K562 (cell line): ENCODE measurements around the gene HSPB8. TPM values are rescaled to one million over a fixed set of nuclear protein-coding genes. Genes with fewer than 3 reads are reported as not detected.

Source experiments
- ATAC-seq: fragments of 200-7000 bp; cut with Tn5 transposase; 3 replicates; pipeline ENCODE4 v1.9.1; 2020; ENCODE audit warnings: moderate library complexity
- BruUV-seq: library from RNA; stranded (reverse); fragments of 400-500 nt; replicated peaks from 2 replicates; lab custom pipeline; 2021; lab: Mats Ljungman, UMichigan
- CTCF ChIA-PET: fragments of 300-600 bp; formaldehyde crosslinking; extraction: SDS; loops from one replicate; lab custom pipeline; 2021; ENCODE audit warnings: low intra/inter-chr PET ratio; lab: Yijun Ruan, JAX
- POLR2A ChIA-PET: fragments of 300-600, 350-650 bp; sonication (Branson Sonifier 250); formaldehyde crosslinking; extraction: SDS; loops from one replicate; lab custom pipeline; 2021; ENCODE audit warnings: antibody characterized with exemption, inconsistent platforms; lab: Yijun Ruan, JAX
- DNase-seq, 4 experiments: peaks; one replicate each; pipeline versions ENCODE4 v3.0.0 to v3.0.0-alpha.2; 2011 to 2018; ENCODE audit warnings: low spot score in 3 of 4, mixed read lengths in 3 of 4; ENCODE audit errors: extremely low read depth in 1 of 4
- FAIRE-seq: peaks from 2 replicates; lab custom pipeline; 2011; peaks lifted over from hg19 to GRCh38; lab: Jason Lieb, UNC
- H2AFZ ChIP-seq: 2 replicates; pipeline ENCODE4 v1.6.0; 2011; ENCODE audit warnings: low read depth, low read length, control low read depth, inconsistent platforms
- H3K27ac ChIP-seq: fragments of 200-600 bp; 3 replicates; pipeline ENCODE4 v1.8.0; 2011; ENCODE audit warnings: low read depth, mild to moderate bottlenecking, control low read depth, inconsistent platforms, low read length, moderate library complexity, mixed read lengths; ENCODE audit errors: extremely low read depth
- H3K27me3 ChIP-seq, 2 experiments: fragments of 300-600 bp in 1 of 2; 2 replicates in 1 of 2; 3 replicates in 1 of 2; pipeline versions ENCODE4 v1.6.0 to v1.8.0; 2011; ENCODE audit warnings: inconsistent platforms in 2 of 2, low read length in 2 of 2, mild to moderate bottlenecking in 1 of 2, mixed read lengths in 1 of 2, moderate library complexity in 1 of 2; ENCODE audit not compliant: control insufficient read depth in 2 of 2, insufficient read depth in 2 of 2
- H3K36me3 ChIP-seq: fragments of 300-600 bp; 3 replicates; pipeline ENCODE4 v1.8.0; 2011; ENCODE audit warnings: mild to moderate bottlenecking, low read length, inconsistent platforms; ENCODE audit not compliant: control insufficient read depth, insufficient read depth
- H3K4me1 ChIP-seq, 2 experiments: fragments of 200-600 bp in 1 of 2; replicated peaks in 1 of 2; 2 replicates in 1 of 2; 3 replicates in 1 of 2; pipeline versions ENCODE4 v1.5.1 to v1.8.0; 2011; ENCODE audit warnings: inconsistent platforms in 2 of 2, low read length in 2 of 2, mild to moderate bottlenecking in 1 of 2, mixed read lengths in 1 of 2, moderate library complexity in 1 of 2; ENCODE audit not compliant: control insufficient read depth in 2 of 2, insufficient read depth in 2 of 2
- H3K4me2 ChIP-seq: 2 replicates; pipeline ENCODE4 v1.6.1; 2011; ENCODE audit warnings: low read length, control low read depth, inconsistent platforms, mixed read lengths; ENCODE audit not compliant: insufficient read depth
- H3K4me3 ChIP-seq: fragments of 200-600 bp; sonication (generic), shearing (Covaris generic); 2 replicates; pipeline ENCODE4 v1.5.1; 2016; ENCODE audit warnings: control low read depth, inconsistent platforms
- H3K79me2 ChIP-seq: fragments of 200-600 bp; 3 replicates; pipeline ENCODE4 v1.8.0; 2011; ENCODE audit warnings: low read length, inconsistent platforms; ENCODE audit not compliant: control insufficient read depth, insufficient read depth
- H3K9ac ChIP-seq, 2 experiments: 2 replicates each; pipeline versions ENCODE4 v1.6.0 to v1.6.1; 2011; ENCODE audit warnings: low read depth in 2 of 2, low read length in 2 of 2, control low read depth in 1 of 2, inconsistent platforms in 1 of 2, mild to moderate bottlenecking in 1 of 2, mixed read lengths in 1 of 2; ENCODE audit not compliant: insufficient read depth in 1 of 2
- H3K9me1 ChIP-seq: one replicate; pipeline ENCODE4 v1.6.0; 2011; ENCODE audit warnings: inconsistent platforms, mild to moderate bottlenecking, low read length, moderate library complexity; ENCODE audit not compliant: control insufficient read depth, insufficient read depth
- H3K9me3 ChIP-seq: replicated peaks from 2 replicates; pipeline ENCODE4 v1.5.1; 2011; ENCODE audit warnings: low read depth, low read length, inconsistent platforms; ENCODE audit not compliant: control insufficient read depth, insufficient read depth
- H4K20me1 ChIP-seq: replicated peaks from 2 replicates; pipeline ENCODE4 v1.6.1; 2011; ENCODE audit warnings: low read length, inconsistent platforms, mixed read lengths; ENCODE audit not compliant: control insufficient read depth, insufficient read depth
- ARID1B ChIP-seq: fragments of 450-650 bp; IDR thresholded peaks from 2 replicates; pipeline ENCODE4 v1.6.1; 2016; ENCODE audit warnings: antibody characterized with exemption, mild to moderate bottlenecking, inconsistent platforms
- ATF3 ChIP-seq, 2 experiments: fragments of 450-650 bp in 1 of 2; sonication (generic) in 1 of 2; formaldehyde crosslinking in 1 of 2; IDR thresholded peaks in 1 of 2; conservative IDR thresholded peaks in 1 of 2; 2 replicates each; pipeline versions ENCODE4 v1.6.1 to v1.8.1; 2016 to 2023; ENCODE audit warnings: mild to moderate bottlenecking in 2 of 2, moderate library complexity in 2 of 2, inconsistent platforms in 1 of 2, missing genetic modification reagents in 1 of 2
- JUND ChIP-seq, 2 experiments: IDR thresholded peaks; 2 replicates in 1 of 2; 3 replicates in 1 of 2; pipeline ENCODE4 v1.6.1; 2011; ENCODE audit warnings: borderline replicate concordance in 2 of 2, low read depth in 2 of 2, low read length in 2 of 2, improper control_type of control experiment in 1 of 2, missing biosample characterization in 1 of 2, missing genetic modification characterization in 1 of 2, missing genetic modification reagents in 1 of 2
- MEIS2 ChIP-seq: fragments of 450-650 bp; IDR thresholded peaks from 2 replicates; pipeline ENCODE4 v1.6.1; 2014; ENCODE audit warnings: mild to moderate bottlenecking; ENCODE audit not compliant: partially characterized antibody
- PBX2 ChIP-seq, 2 experiments: IDR thresholded peaks in 1 of 2; conservative IDR thresholded peaks in 1 of 2; 2 replicates each; pipeline ENCODE4 v1.6.1; 2016; ENCODE audit warnings: low read depth in 2 of 2, mild to moderate bottlenecking in 1 of 2, missing compliant biosample characterization in 1 of 2, missing genetic modification characterization in 1 of 2, moderate library complexity in 1 of 2
- PKNOX1 ChIP-seq: fragments of 450-650 bp; IDR thresholded peaks from 2 replicates; pipeline ENCODE4 v1.6.1; 2016
- RBFOX2 ChIP-seq: fragments of 200-400 bp; formaldehyde crosslinking; IDR thresholded peaks from 2 replicates; pipeline ENCODE4 v1.6.1; 2017; ENCODE audit warnings: low read depth, mild to moderate bottlenecking, low read length, moderate library complexity
- WGBS: fragments of 100-300 bp; shearing (Covaris generic); methylation state at CpG from one replicate; pipeline ENCODE4 v1.1.6; 2016; ENCODE audit warnings: low coverage, mixed read lengths; ENCODE audit not compliant: insufficient coverage; ENCODE audit errors: missing lambda C conversion rate; 5-methylcytosine and 5-hydroxymethylcytosine counted together
- in situ Hi-C: fragments of 300-500 bp; cut with MboI; formaldehyde crosslinking; loops from 4 replicates; pipeline ENCODE4 v1.15.0; 2018; ENCODE audit warnings: inconsistent platforms, mixed read lengths
- intact Hi-C: fragments of 100-400 bp; cut with micrococcal nuclease; formaldehyde crosslinking; loops from 2 replicates; pipeline ENCODE4 v1.14.2; 2022
- polyA plus RNA-seq, 8 experiments: library from polyadenylated mRNA; depleted of rRNA in 4 of 8; stranded (reverse) in 5 of 8; unstranded in 3 of 8; fragments of >200 nt; fragmentation: Nextera tagmentation in 2 of 8; fragmentation: Illumina TruSeq in 1 of 8; extraction: Ambion mirVana in 2 of 8; extraction: Trizol in 1 of 8; gene quantifications; 2 replicates each; pipeline versions ENCODE4 v1.2.1 to v1.2.3, GENCODE V29; 2011 to 2014; ENCODE audit warnings: inconsistent platforms in 1 of 8, missing spikeins in 1 of 8
- total RNA-seq, 7 experiments: library from RNA; depleted of rRNA in 6 of 7; stranded (reverse); fragments of >200 nt in 6 of 7; fragmentation: Illumina TruSeq in 2 of 7; extraction: Trizol in 2 of 7; gene quantifications; 2 replicates each; pipeline versions ENCODE4 v1.2.1 to v1.2.3, GENCODE V29; 2011 to 2021; ENCODE audit warnings: low replicate concordance in 1 of 7

HSPB8 gene
- total and polyA plus RNA-seq, 9 of the 15 experiments (the other 6 are each of a cell fraction or from before 2014, with no cell fraction given), result 0.13 TPM; not detected in 8

GRCh38 chr12:119179335-119180021 lies 747 bp downstream of the HSPB8 start:
- Histone ChIP-seq H3K36me3 (no peaks in the 10 kb centered on the region), H3K79me2 (no peaks in the 10 kb centered on the region), H4K20me1 (no peaks in the 10 kb centered on the region), H3K9me3 (no peaks in the 10 kb centered on the region), H3K4me1 (peaks cover 0 to 12% of the 10 kb centered on the region in 2 experiments; a peak in 1 of 5 replicates), H3K27me3 (peaks cover 0 to 29% of the 10 kb centered on the region in 2 experiments; a peak in 3 of 5 replicates), H3K27ac (no peak overlapping the region), H2AFZ (no peak overlapping the region), H3K4me2 (no peak overlapping the region), H3K4me3 (no peak overlapping the region), H3K9me1 (no peaks in the 10 kb centered on the region), H3K9ac (no peak overlapping the region)
- BruUV-seq, result no TSS peak
- POLR2A ChIA-PET, result interaction anchor here (1.1 kb wide), 1 partner anchor 10 kb away, joined by 3 read pairs; no protein-coding TSS in a partner anchor
- ATAC-seq (no peak), FAIRE-seq (no peak), DNase-seq (peak in 2 of 4 experiments; percentile 33 to 42)
- CTCF ChIA-PET, result no interaction called here
- TF ChIP-seq MEIS2 (peak; percentile 55), PKNOX1 (peak; percentile 40; the same call in 1 of the 2 replicates), RBFOX2 (no peak), ATF3 (IDR thresholded peaks at IDR 0.05) (0 out of 2 replicates have a peak, but pooled peaks have one; percentile 16), ATF3 (CRISPR knock-in tag; conservative IDR thresholded peaks at IDR 0.05) (no peak), PBX2 (CRISPR knock-in tag; IDR thresholded peaks at IDR 0.05; ENCODE audit: low read depth) (no peak), PBX2 (tag; conservative IDR thresholded peaks at IDR 0.05; ENCODE audit: low read depth) (peak; percentile 42; the same call in 1 of the 2 replicates), JUND (IDR thresholded peaks at IDR 0.05; ENCODE audit: borderline replicate concordance, low read depth, low read length) (peak; percentile 12; the same call in 1 of the 2 replicates), JUND (tag; IDR thresholded peaks at IDR 0.05; ENCODE audit: borderline replicate concordance, low read depth, low read length) (peak; percentile 24; the same call in 1 of the 3 replicates), ARID1B (no peak)
- in situ Hi-C loops (no loop called here), intact Hi-C loops (no loop called here)
- WGBS, result 3% methylated on average over 17 of the region's 18 CpGs
